SK-N-MC (cell line): ENCODE measurements around the gene SNX25.
"Not testable (repeated sequence)": the region's sequence is repeated elsewhere in the genome, so short reads cannot be mapped to it uniquely, and the experiment has no call there.

ENCODE experiments used
- EZH2 ChIP-seq: fragments of 200-600 bp; sonication (generic); IDR thresholded peaks from one replicate; pipeline ENCODE4 v1.6.1; 2017; ENCODE audit warnings: antibody characterized with exemption
- FOXP2 ChIP-seq: optimal IDR thresholded peaks from 2 replicates; pipeline ENCODE3; 2011; ENCODE audit warnings: mild to moderate bottlenecking, moderate library complexity; ENCODE audit not compliant: insufficient read depth; ENCODE audit errors: extremely low read length, control extremely low read depth
- POLR2AphosphoS5 ChIP-seq: IDR thresholded peaks from 2 replicates; pipeline ENCODE4 v1.6.1; 2012; ENCODE audit warnings: mild to moderate bottlenecking, low read depth, low read length, borderline replicate concordance

- not testable (repeated sequence) for TF ChIP-seq POLR2AphosphoS5, EZH2, FOXP2
These were observed 31.1 kb downstream of the SNX25 start for GRCh38 chr4:185240486-185240885.
